ENCODE results near the gene SRM. TPM values are rescaled to one million over a fixed set of nuclear protein-coding genes. Genes with fewer than 3 reads are reported as not detected.

Gene SRM
- total RNA-seq, 1 donor from 2014 or later: 15.7 TPM

DNA sequence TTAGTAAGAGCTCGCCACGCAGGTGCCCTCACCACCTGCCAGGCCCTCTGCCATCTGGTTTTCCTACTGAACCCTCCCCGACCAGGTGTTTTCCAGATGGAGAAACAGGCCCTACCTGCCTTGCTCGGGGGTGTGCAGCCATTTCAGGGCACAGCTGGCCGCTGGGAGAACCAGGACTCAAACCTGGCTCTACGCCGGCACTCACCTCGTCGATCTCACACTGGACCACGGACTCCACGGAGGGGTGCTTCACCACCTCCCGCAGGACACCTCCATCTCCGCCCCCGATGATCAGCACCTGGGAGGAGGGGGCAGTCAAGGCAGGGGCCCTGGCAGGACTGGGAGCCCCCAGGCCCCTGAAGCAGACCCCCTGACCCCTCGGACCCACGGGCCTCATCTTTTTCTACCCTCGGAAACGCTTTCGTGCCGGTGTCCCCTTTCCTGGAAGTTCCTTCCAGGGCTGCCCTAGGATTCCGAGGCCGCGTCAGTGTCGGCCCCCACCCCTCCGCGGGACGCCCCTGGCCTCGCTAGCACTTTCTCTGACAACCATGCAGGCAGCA, 1.1 kb downstream of the SRM start:
- Mint-ChIP-seq H3K4me3 (peak overlapping the region; percentile 96), H3K36me3 (peaks cover 6% of the 10 kb centered on the region), H3K9me3 (no peaks in the 10 kb centered on the region), H3K4me1 (peaks cover 22% of the 10 kb centered on the region), H3K27ac (no peak overlapping the region), H3K27me3 (ENCODE audit: insufficient read depth, low read depth) (peaks cover 3% of the 10 kb centered on the region)
- H3K79me2 ChIP-seq (ENCODE audit: low read depth): peaks cover 37% of the 10 kb centered on the region
- no peak overlapping the region for H3K27ac ChIP-seq
- H3F3A ChIP-seq (ENCODE audit: low read depth): peaks cover 24% of the 10 kb centered on the region
- peak overlapping the region; percentile 99 for H3K4me2 ChIP-seq
- H3K9ac ChIP-seq: peak overlapping the region; percentile 81
- DNase-seq (ENCODE audit: low spot score): no peak
- peak overlapping the region; percentile 99 for H3K4me3 ChIP-seq
- H3K36me3 ChIP-seq: no peaks in the 10 kb centered on the region
- no peaks in the 10 kb centered on the region for H3K27me3 ChIP-seq
- peaks cover 14% of the 10 kb centered on the region for H3K4me1 ChIP-seq
- TF ChIP-seq EZH2 (IDR thresholded peaks at IDR 0.05) (no peak), EZH2phosphoT487 (IDR thresholded peaks at IDR 0.05) (no peak)
- TF ChIP-seq, protein P1, sequence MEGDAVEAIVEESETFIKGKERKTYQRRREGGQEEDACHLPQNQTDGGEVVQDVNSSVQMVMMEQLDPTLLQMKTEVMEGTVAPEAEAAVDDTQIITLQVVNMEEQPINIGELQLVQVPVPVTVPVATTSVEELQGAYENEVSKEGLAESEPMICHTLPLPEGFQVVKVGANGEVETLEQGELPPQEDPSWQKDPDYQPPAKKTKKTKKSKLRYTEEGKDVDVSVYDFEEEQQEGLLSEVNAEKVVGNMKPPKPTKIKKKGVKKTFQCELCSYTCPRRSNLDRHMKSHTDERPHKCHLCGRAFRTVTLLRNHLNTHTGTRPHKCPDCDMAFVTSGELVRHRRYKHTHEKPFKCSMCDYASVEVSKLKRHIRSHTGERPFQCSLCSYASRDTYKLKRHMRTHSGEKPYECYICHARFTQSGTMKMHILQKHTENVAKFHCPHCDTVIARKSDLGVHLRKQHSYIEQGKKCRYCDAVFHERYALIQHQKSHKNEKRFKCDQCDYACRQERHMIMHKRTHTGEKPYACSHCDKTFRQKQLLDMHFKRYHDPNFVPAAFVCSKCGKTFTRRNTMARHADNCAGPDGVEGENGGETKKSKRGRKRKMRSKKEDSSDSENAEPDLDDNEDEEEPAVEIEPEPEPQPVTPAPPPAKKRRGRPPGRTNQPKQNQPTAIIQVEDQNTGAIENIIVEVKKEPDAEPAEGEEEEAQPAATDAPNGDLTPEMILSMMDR (IDR thresholded peaks at IDR 0.05): no peak
- H4K20me1 ChIP-seq (ENCODE audit: low read depth): peaks cover 29% of the 10 kb centered on the region
- H2AFZ ChIP-seq (replicated peaks): no peak overlapping the region
- no peaks in the 10 kb centered on the region for H3K9me3 ChIP-seq (ENCODE audit: low read depth)

DNA sequence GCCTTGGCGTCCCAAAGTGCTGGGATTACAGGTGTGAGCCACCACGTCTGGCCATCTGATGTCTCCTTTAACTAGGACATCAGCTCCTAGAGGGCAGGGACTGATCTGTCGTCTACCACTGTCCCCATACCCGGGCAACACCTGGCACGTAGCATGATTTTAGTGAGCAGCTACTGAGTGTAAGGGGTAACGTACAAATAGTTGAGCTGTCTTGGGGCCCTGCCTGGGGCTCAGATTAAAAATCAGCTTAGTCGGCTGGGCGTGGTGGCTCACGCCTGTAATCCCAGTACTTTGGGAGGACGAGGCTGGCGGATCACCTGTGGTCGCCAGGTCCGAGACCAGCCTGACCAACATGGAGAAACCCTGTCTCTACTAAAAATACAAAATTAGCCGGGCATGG, 1.8 kb downstream of the SRM start:
- Histone ChIP-seq H3K36me3 (no peaks in the 10 kb centered on the region), H2AFZ (replicated peaks) (no peak overlapping the region), H3K4me3 (no peak overlapping the region), H3K4me2 (no peak overlapping the region), H4K20me1 (ENCODE audit: low read depth) (peaks cover 36% of the 10 kb centered on the region), H3K27ac (no peak overlapping the region), H3K79me2 (ENCODE audit: low read depth) (peaks cover 37% of the 10 kb centered on the region), H3K4me1 (peaks cover 18% of the 10 kb centered on the region), H3F3A (ENCODE audit: low read depth) (peaks cover 24% of the 10 kb centered on the region), H3K9ac (no peak overlapping the region), H3K27me3 (no peaks in the 10 kb centered on the region), H3K9me3 (ENCODE audit: low read depth) (no peaks in the 10 kb centered on the region)
- Mint-ChIP-seq H3K4me1 (peaks cover 23% of the 10 kb centered on the region), H3K27me3 (ENCODE audit: insufficient read depth, low read depth) (peaks cover 3% of the 10 kb centered on the region), H3K27ac (no peak overlapping the region), H3K4me3 (peak overlapping the region; percentile 96), H3K36me3 (peaks cover 6% of the 10 kb centered on the region), H3K9me3 (no peaks in the 10 kb centered on the region)
- no peak for TF ChIP-seq EZH2phosphoT487 (IDR thresholded peaks at IDR 0.05)
- TF ChIP-seq, protein P1 (IDR thresholded peaks at IDR 0.05): no peak
- TF ChIP-seq EZH2 (IDR thresholded peaks at IDR 0.05): no peak
- DNase-seq (ENCODE audit: low spot score): no peak

DNA sequence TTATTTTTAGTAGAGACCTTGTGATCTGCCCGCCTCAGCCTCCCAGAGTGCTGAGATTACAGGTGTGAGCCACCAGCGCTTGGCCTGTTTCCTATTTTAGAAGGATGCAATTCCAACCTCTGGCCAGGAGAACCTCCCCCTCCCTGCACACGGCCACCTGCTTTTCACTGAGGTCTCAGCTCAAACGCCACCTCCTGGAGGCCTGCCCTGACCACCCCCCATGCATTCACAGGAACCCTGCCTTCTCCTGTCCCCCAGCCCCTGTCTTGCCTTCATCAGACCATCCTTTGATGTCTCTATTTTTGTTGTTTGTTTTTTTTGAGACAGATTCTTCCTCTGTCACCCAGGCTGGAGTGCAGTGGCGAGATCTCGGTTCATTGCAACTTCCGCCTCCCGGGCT, 2.3 kb downstream of the SRM start:
- H3K4me3 Mint-ChIP-seq: peak overlapping the region; percentile 76

More for the DNA sequence above, 2.3 kb downstream of the SRM start:
- H3K27ac Mint-ChIP-seq: no peak overlapping the region
- Histone ChIP-seq H4K20me1 (ENCODE audit: low read depth) (peaks cover 41% of the 10 kb centered on the region), H3K4me1 (peaks cover 23% of the 10 kb centered on the region), H3K4me2 (no peak overlapping the region), H3K36me3 (no peaks in the 10 kb centered on the region), H3K27me3 (no peaks in the 10 kb centered on the region), H3F3A (ENCODE audit: low read depth) (peaks cover 28% of the 10 kb centered on the region), H3K4me3 (no peak overlapping the region), H3K79me2 (ENCODE audit: low read depth) (peaks cover 37% of the 10 kb centered on the region), H2AFZ (replicated peaks) (no peak overlapping the region), H3K9ac (no peak overlapping the region), H3K9me3 (ENCODE audit: low read depth) (no peaks in the 10 kb centered on the region), H3K27ac (no peak overlapping the region)
- peaks cover 3% of the 10 kb centered on the region for H3K36me3 Mint-ChIP-seq
- TF ChIP-seq, protein P1 (IDR thresholded peaks at IDR 0.05): no peak
- TF ChIP-seq EZH2 (IDR thresholded peaks at IDR 0.05): no peak
- TF ChIP-seq EZH2phosphoT487 (IDR thresholded peaks at IDR 0.05): no peak
- peaks cover 25% of the 10 kb centered on the region for H3K4me1 Mint-ChIP-seq
- H3K27me3 Mint-ChIP-seq (ENCODE audit: insufficient read depth, low read depth): peaks cover 3% of the 10 kb centered on the region
- DNase-seq (ENCODE audit: low spot score): no peak
- no peaks in the 10 kb centered on the region for H3K9me3 Mint-ChIP-seq

All from neural progenitor cell (in vitro differentiated cells).